Stomach (tissue), 9 donors: Measurements from ENCODE around the gene ERFL. TPM values are rescaled to one million over a fixed set of nuclear protein-coding genes. Genes with fewer than 3 reads are reported as not detected.
A peak's percentile ranks its signal among the peaks of the same experiment; 100 is the strongest.

ENCODE experiments used
- DNase-seq, 2 donors: peaks; one replicate each; pipeline versions ENCODE4 v3.0.0 to v3.0.0-alpha.2; 2013 to 2019
- H3K27ac ChIP-seq, 5 donors: fragments of 200-600 bp in 4 of 5; sonication (generic) in 4 of 5; one replicate each; pipeline ENCODE4 v1.5.1; 2013 to 2019; ENCODE audit warnings: mild to moderate bottlenecking in 1 of 5, moderate library complexity in 1 of 5
- H3K27me3 ChIP-seq, 3 donors: fragments of 200-600 bp; sonication (generic); one replicate each; pipeline ENCODE4 v1.5.1; 2017 to 2019; ENCODE audit warnings: mixed run types in 1 of 3
- H3K36me3 ChIP-seq, 4 donors: fragments of 200-600 bp; sonication (generic); 1 replicate in 3 of 4; 2 replicates in 1 of 4; pipeline ENCODE4 v1.5.1; 2016 to 2019
- H3K4me1 ChIP-seq, 4 donors: fragments of 200-600 bp; sonication (generic); one replicate each; pipeline ENCODE4 v1.5.1; 2016 to 2019
- H3K4me3 ChIP-seq, 4 donors: fragments of 200-600 bp; sonication (generic) in 3 of 4; one replicate each; pipeline ENCODE4 v1.5.1; 2016 to 2019; ENCODE audit warnings: mild to moderate bottlenecking in 1 of 4
- H3K9me3 ChIP-seq, 4 donors: fragments of 200-600 bp; sonication (generic); one replicate each; pipeline ENCODE4 v1.5.1; 2016 to 2019
- CTCF ChIP-seq, 7 experiments: fragments of 450-650 bp in 4 of 7; fragments of 200-600 bp in 3 of 7; sonication (generic) in 3 of 7; IDR thresholded peaks; one replicate each; pipeline ENCODE4 v1.5.1; 2016 to 2019; ENCODE audit warnings: antibody characterized with exemption in 7 of 7, control low read depth in 2 of 7, mild to moderate bottlenecking in 1 of 7
- EP300 ChIP-seq: sonication (generic); formaldehyde crosslinking; IDR thresholded peaks from one replicate; pipeline ENCODE4 v1.6.1; 2017; ENCODE audit warnings: antibody characterized with exemption
- POLR2A ChIP-seq, 4 donors: fragments of 450-650 bp; IDR thresholded peaks; one replicate each; pipeline ENCODE4 v1.6.1; 2016; ENCODE audit warnings: antibody characterized with exemption in 4 of 4, control low read depth in 2 of 4, mild to moderate bottlenecking in 1 of 4, moderate library complexity in 1 of 4
- POLR2AphosphoS5 ChIP-seq, 3 donors: sonication (generic); formaldehyde crosslinking; IDR thresholded peaks; one replicate each; pipeline ENCODE4 v1.6.1; 2016; ENCODE audit warnings: antibody characterized with exemption in 3 of 3
- WGBS, 5 donors: extraction: QIAGEN DNeasy Blood & Tissue Kit in 3 of 5; methylation state at CpG; one replicate each; pipeline versions ENCODE4 v1.1.5 to v1.1.7; 2013 to 2018; 5-methylcytosine and 5-hydroxymethylcytosine counted together
- intact Hi-C: fragments of 100-400 bp; cut with DNase I; formaldehyde crosslinking; loops from one replicate; pipeline ENCODE4 v1.15.1; 2023; ENCODE audit warnings: low total_unique reads
- polyA plus RNA-seq, 3 donors: library from polyadenylated mRNA; stranded (reverse); fragments of 200-250 nt; gene quantifications; one replicate each; pipeline ENCODE4 v1.2.3, GENCODE V29; 2013
- small RNA-seq, 4 donors: library from RNA; depleted of rRNA; stranded (forward); fragments of <200 nt; gene quantifications; one replicate each; pipeline ENCODE3, GENCODE V24; 2016
- total RNA-seq, 5 donors: library from RNA; depleted of rRNA; stranded (reverse); fragments of >200 nt; gene quantifications; one replicate each; pipeline versions ENCODE4 v1.1.0 to v1.2.3, GENCODE V29; 2014 to 2016
- donor health status: healthy with polysubstance abuse.
- donor health status: Bipolar disorder and iron deficiency.
- donor health status: healthy.

ERFL gene
- total and polyA plus RNA-seq, 8 donors, result 0.25 TPM; not detected in 7

DNA sequence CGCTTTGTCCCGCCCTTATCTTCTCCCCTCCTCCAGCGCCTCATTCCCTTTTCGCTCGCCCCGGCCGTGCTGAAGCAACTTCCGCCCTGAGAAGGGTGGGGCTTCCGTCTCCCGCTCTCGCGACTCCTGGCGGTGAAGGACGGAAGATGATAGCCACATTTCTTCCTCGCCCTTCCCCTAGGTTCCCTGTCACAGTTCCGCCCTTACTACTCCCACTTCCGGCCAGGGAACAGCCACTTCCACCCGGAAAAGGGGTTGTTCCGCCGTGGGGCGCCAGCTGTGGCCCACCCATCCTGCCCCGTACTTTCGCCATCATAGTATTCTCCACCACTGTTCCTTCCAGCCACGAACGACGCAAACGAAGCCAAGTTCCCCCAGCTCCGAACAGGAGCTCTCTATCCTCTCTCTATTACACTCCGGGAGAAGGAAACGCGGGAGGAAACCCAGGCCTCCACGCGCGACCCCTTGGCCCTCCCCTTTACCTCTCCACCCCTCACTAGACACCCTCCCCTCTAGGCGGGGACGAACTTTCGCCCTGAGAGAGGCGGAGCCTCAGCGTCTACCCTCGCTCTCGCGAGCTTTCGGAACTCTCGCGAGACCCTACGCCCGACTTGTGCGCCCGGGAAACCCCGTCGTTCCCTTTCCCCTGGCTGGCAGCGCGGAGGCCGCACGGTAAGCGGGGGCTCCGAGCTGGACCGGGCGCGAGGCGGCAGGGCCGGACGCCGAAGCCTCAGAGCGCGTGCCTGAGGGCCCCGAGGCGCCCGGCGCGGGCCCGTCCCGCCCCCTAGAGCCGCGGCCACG is 68.4 kb downstream of the ERFL start, which contains the start of gene RPS19:
TSS of gene RPS19 (plus strand) at position 638 of the 801 bp plus-strand sequence. CDS start 520 bp downstream, outside the sequence.
- peak; percentile 99 for DNase-seq
- Histone ChIP-seq H3K4me1 (peaks cover 26 to 53% (median 49%) of the 10 kb centered on the region in 4 donors), H3K36me3 (peaks cover 36 to 40% (median 38%) of the 10 kb centered on the region in 4 donors), H3K27ac (peak within 1 kb of the TSS; percentile 94 to 97 (median 96)), H3K9me3 (no peaks in the 10 kb centered on the region), H3K27me3 (no peaks in the 10 kb centered on the region), H3K4me3 (peak within 1 kb of the TSS; percentile 78 to 96 (median 83))
- intact Hi-C loops, result no loop called here
- TF ChIP-seq POLR2AphosphoS5 (IDR thresholded peaks at IDR 0.05), result peak; percentile 88 to 98 (median 92)
- no peak for TF ChIP-seq POLR2A (IDR thresholded peaks at IDR 0.05)
- peak in 6 of 7 experiments; percentile 44 to 93 (median 70) for TF ChIP-seq CTCF (IDR thresholded peaks at IDR 0.05)
- TF ChIP-seq EP300, result peak; percentile 48
- WGBS, 5 donors, result 0 to 1% (median 0%) methylated on average over 34 to 76 of the region's 76 CpGs

GRCh38 chr19:41859213-41859617 is 69.0 kb downstream of the ERFL start:
- whole genome bisulfite sequencing, 5 donors, result 1 to 3% (median 2%) methylated on average over 8 of the region's 8 CpGs
- Histone ChIP-seq H3K9me3 (no peaks in the 10 kb centered on the region), H3K27me3 (no peaks in the 10 kb centered on the region), H3K36me3 (peaks cover 30 to 34% (median 32%) of the 10 kb centered on the region in 4 donors), H3K4me3 (peak overlapping the region; percentile 17 to 96 (median 83)), H3K27ac (peak overlapping the region; percentile 94 to 97 (median 96)), H3K4me1 (peaks cover 24 to 47% (median 43%) of the 10 kb centered on the region in 4 donors)
- intact Hi-C loops, result no loop called here
- no peak for DNase-seq
- TF ChIP-seq EP300 (no peak), POLR2A (IDR thresholded peaks at IDR 0.05) (no peak), CTCF (IDR thresholded peaks at IDR 0.05) (no peak), POLR2AphosphoS5 (IDR thresholded peaks at IDR 0.05) (no peak)

Small RNA genes within 50 kb of the gene (small RNA-seq; reads per million reads assigned to genes)
- gene MIR6797, result 0 reads per million in 4 donors

Other genes starting within 250 kb of the ERFL start
- gene CEACAM7, start 240.2 kb downstream of the ERFL start, total RNA-seq, result 1 to 10 TPM in 1 of 5 donors, not detected in 4; 1.3 TPM
- gene CEACAM7, start 240.2 kb downstream of the ERFL start, polyA plus RNA-seq, result 1 to 10 TPM in 1 of 3 donors, not detected in 2; 6.2 TPM
- 100 to 1,000 TPM in 2 of 5 donors, 10 to 100 TPM in 1, 1 to 10 TPM in 1, under 1 TPM in 1; 0.72 to 118 (median 22.9) TPM for gene CEACAM5, start 219.8 kb downstream of the ERFL start, total RNA-seq
- gene CEACAM5, start 219.8 kb downstream of the ERFL start, polyA plus RNA-seq, result 10 to 100 TPM in 2 of 3 donors, 1 to 10 TPM in 1; 4.4 to 27.6 (median 18.2) TPM
- 10 to 100 TPM in 2 of 5 donors, 1 to 10 TPM in 1, not detected in 2; 5.5 to 16.2 (median 14.7) TPM for gene CEACAM6, start 172.9 kb downstream of the ERFL start, total RNA-seq
- 10 to 100 TPM in 1 of 3 donors, 1 to 10 TPM in 2; 1.7 to 29.6 (median 7.8) TPM for gene CEACAM6, start 172.9 kb downstream of the ERFL start, polyA plus RNA-seq
- not detected for gene CEACAM3, start 131.9 kb downstream of the ERFL start, total RNA-seq
- under 1 TPM in 2 of 3 donors, not detected in 1; 0.13 to 0.31 TPM for gene CEACAM3, start 131.9 kb downstream of the ERFL start, polyA plus RNA-seq
- not detected for gene LYPD4, start 83.8 kb downstream of the ERFL start, total RNA-seq
- gene LYPD4, start 83.8 kb downstream of the ERFL start, polyA plus RNA-seq, result not detected
- not detected for gene DMRTC2, start 83.4 kb downstream of the ERFL start, total RNA-seq
- not detected for gene DMRTC2, start 83.4 kb downstream of the ERFL start, polyA plus RNA-seq
- gene RPS19, start 68.2 kb downstream of the ERFL start, total RNA-seq, result 1,000 to 10,000 TPM in 3 of 5 donors, 100 to 1,000 TPM in 2; 394 to 1,489 (median 1,008) TPM
- 1,000 to 10,000 TPM; 2,818 to 4,242 (median 2,979) TPM for gene RPS19, start 68.2 kb downstream of the ERFL start, polyA plus RNA-seq
- gene CD79A, start 51.2 kb downstream of the ERFL start, total RNA-seq, result 1 to 10 TPM in 2 of 5 donors, not detected in 3; 2.4 to 3.5 TPM
- gene CD79A, start 51.2 kb downstream of the ERFL start, polyA plus RNA-seq, result 10 to 100 TPM in 1 of 3 donors, 1 to 10 TPM in 2; 1.5 to 18.7 (median 3.2) TPM
- 100 to 1,000 TPM in 4 of 5 donors, 10 to 100 TPM in 1; 40.8 to 329 (median 224) TPM for gene ARHGEF1, start 45.3 kb downstream of the ERFL start, total RNA-seq
- gene ARHGEF1, start 45.3 kb downstream of the ERFL start, polyA plus RNA-seq, result 100 to 1,000 TPM in 2 of 3 donors, 10 to 100 TPM in 1; 62.0 to 109 (median 106) TPM
- gene RABAC1, start 30.9 kb upstream of the ERFL start, total RNA-seq, result 100 to 1,000 TPM in 3 of 5 donors, 10 to 100 TPM in 2; 44.6 to 499 (median 114) TPM
- 100 to 1,000 TPM; 127 to 181 (median 170) TPM for gene RABAC1, start 30.9 kb upstream of the ERFL start, polyA plus RNA-seq
- under 1 TPM in 1 of 5 donors, not detected in 4; 0.29 TPM for gene ATP1A3, start 65.8 kb upstream of the ERFL start, total RNA-seq
- under 1 TPM in 2 of 3 donors, not detected in 1; 0.12 to 0.45 TPM for gene ATP1A3, start 65.8 kb upstream of the ERFL start, polyA plus RNA-seq
- 10 to 100 TPM in 2 of 5 donors, 1 to 10 TPM in 3; 2.2 to 74.1 (median 8.3) TPM for gene GRIK5, start 141.8 kb upstream of the ERFL start, total RNA-seq
- gene GRIK5, start 141.8 kb upstream of the ERFL start, polyA plus RNA-seq, result 1 to 10 TPM in 2 of 3 donors, under 1 TPM in 1; 0.92 to 3.1 (median 1.1) TPM
- gene ZNF574, start 147.7 kb upstream of the ERFL start, total RNA-seq, result 10 to 100 TPM in 2 of 5 donors, 1 to 10 TPM in 3; 4.6 to 17.0 (median 8.8) TPM
- 1 to 10 TPM; 5.5 to 5.7 (median 5.5) TPM for gene ZNF574, start 147.7 kb upstream of the ERFL start, polyA plus RNA-seq
- gene POU2F2, start 204.0 kb upstream of the ERFL start, total RNA-seq, result 10 to 100 TPM in 2 of 5 donors, 1 to 10 TPM in 1, under 1 TPM in 2; 0.89 to 23.3 (median 3.9) TPM
- gene POU2F2, start 204.0 kb upstream of the ERFL start, polyA plus RNA-seq, result 1 to 10 TPM in 2 of 3 donors, under 1 TPM in 1; 0.68 to 2.7 (median 1.8) TPM